Loucy (cell line): ENCODE measurements around the gene PYGB.

ENCODE experiments used
- H2AFZ ChIP-seq: fragments of 200-600 bp; sonication (generic); 2 replicates; pipeline ENCODE4 v1.6.0; 2016; ENCODE audit warnings: antibody characterized with exemption, mild to moderate bottlenecking, low read length, moderate library complexity
- H3F3A ChIP-seq: fragments of 200-600 bp; 2 replicates; pipeline ENCODE4 v1.6.0; 2016; ENCODE audit warnings: antibody characterized with exemption, low read depth, mild to moderate bottlenecking
- H3K27me3 ChIP-seq: fragments of 200-600 bp; sonication (generic); 2 replicates; pipeline ENCODE4 v1.6.1; 2014; ENCODE audit warnings: low read length, mild to moderate bottlenecking; ENCODE audit not compliant: insufficient read depth, poor library complexity, severe bottlenecking
- H3K36me3 ChIP-seq: fragments of 200-600 bp; sonication (generic); 2 replicates; pipeline ENCODE4 v1.6.1; 2016; ENCODE audit warnings: low read length; ENCODE audit not compliant: insufficient read depth
- H3K4me1 ChIP-seq: fragments of 200-600 bp; sonication (generic); 2 replicates; pipeline ENCODE4 v1.5.1; 2014; ENCODE audit warnings: low read length, mild to moderate bottlenecking; ENCODE audit not compliant: insufficient read depth, poor library complexity, severe bottlenecking
- H3K4me2 ChIP-seq: fragments of 200-600 bp; sonication (generic); 2 replicates; pipeline ENCODE4 v1.6.0; 2014; ENCODE audit warnings: antibody characterized with exemption, low read length, low read depth, mild to moderate bottlenecking; ENCODE audit not compliant: poor library complexity, severe bottlenecking
- H3K4me3 ChIP-seq: fragments of 200-600 bp; sonication (generic); 2 replicates; pipeline ENCODE4 v1.5.1; 2014; ENCODE audit warnings: low read length, mild to moderate bottlenecking, mixed read lengths; ENCODE audit not compliant: poor library complexity, severe bottlenecking
- H3K79me2 ChIP-seq: fragments of 200-600 bp; sonication (generic); 2 replicates; pipeline ENCODE4 v1.6.1; 2014; ENCODE audit warnings: low read length; ENCODE audit not compliant: insufficient read depth
- H3K9ac ChIP-seq: fragments of 200-600 bp; sonication (generic); 2 replicates; pipeline ENCODE4 v1.6.0; 2014; ENCODE audit warnings: mild to moderate bottlenecking, low read depth, low read length, moderate library complexity; ENCODE audit not compliant: poor library complexity, severe bottlenecking
- H3K9me2 ChIP-seq: fragments of 200-600 bp; sonication (generic); replicated peaks from 2 replicates; pipeline ENCODE4 v1.6.1; 2016; ENCODE audit warnings: low read depth, low read length, mixed read lengths
- H3K9me3 ChIP-seq: fragments of 200-600 bp; sonication (generic); 2 replicates; pipeline ENCODE4 v1.6.1; 2014; ENCODE audit warnings: mild to moderate bottlenecking, antibody characterized with exemption, low read length, low read depth; ENCODE audit not compliant: insufficient read depth
- H4K20me1 ChIP-seq: fragments of 200-600 bp; sonication (generic); 2 replicates; pipeline ENCODE4 v1.6.0; 2014; ENCODE audit warnings: antibody characterized with exemption, low read length, mild to moderate bottlenecking; ENCODE audit not compliant: insufficient read depth, poor library complexity, severe bottlenecking
- CTCF ChIP-seq: fragments of 200-600 bp; sonication (generic); conservative IDR thresholded peaks from 2 replicates; pipeline ENCODE4 v1.5.1; 2014; ENCODE audit warnings: mild to moderate bottlenecking, antibody characterized with exemption, low read length
- EZH2phosphoT487 ChIP-seq: fragments of 200-600 bp; IDR thresholded peaks from 2 replicates; pipeline ENCODE4 v1.6.1; 2018; ENCODE audit warnings: antibody characterized with exemption, mild to moderate bottlenecking, moderate library complexity, borderline replicate concordance

PYGB gene

GRCh38 chr20:25275813-25276532 lies 28.1 kb downstream of the PYGB start:
- no peaks in the 10 kb centered on the region for H3F3A ChIP-seq
- no peak overlapping the region for H2AFZ ChIP-seq
- H3K9ac ChIP-seq = no peak overlapping the region
- H3K79me2 ChIP-seq = no peaks in the 10 kb centered on the region
- no peaks in the 10 kb centered on the region for H3K9me2 ChIP-seq
- H3K9me3 ChIP-seq = no peaks in the 10 kb centered on the region
- no peaks in the 10 kb centered on the region for H4K20me1 ChIP-seq
- no peak for TF ChIP-seq EZH2phosphoT487
- TF ChIP-seq CTCF = no peak
- H3K4me3 ChIP-seq = no peak overlapping the region
- no peak overlapping the region for H3K4me2 ChIP-seq
- H3K27me3 ChIP-seq = no peaks in the 10 kb centered on the region
- H3K36me3 ChIP-seq = peaks cover 84% of the 10 kb centered on the region; the same call in 1 of the 2 replicates
- no peaks in the 10 kb centered on the region for H3K4me1 ChIP-seq

GRCh38 chr20:25276533-25277050 lies 28.7 kb downstream of the PYGB start:
- Histone ChIP-seq H2AFZ (no peak overlapping the region), H3F3A (no peaks in the 10 kb centered on the region), H3K4me3 (no peak overlapping the region), H3K36me3 (peaks cover 84% of the 10 kb centered on the region; the same call in 1 of the 2 replicates), H4K20me1 (no peaks in the 10 kb centered on the region), H3K4me1 (no peaks in the 10 kb centered on the region), H3K9me2 (no peaks in the 10 kb centered on the region), H3K9me3 (no peaks in the 10 kb centered on the region), H3K79me2 (no peaks in the 10 kb centered on the region), H3K9ac (no peak overlapping the region), H3K4me2 (no peak overlapping the region), H3K27me3 (no peaks in the 10 kb centered on the region)
- TF ChIP-seq CTCF (no peak), EZH2phosphoT487 (no peak)

GRCh38 chr20:25277051-25277801 lies 29.3 kb downstream of the PYGB start:
- TF ChIP-seq EZH2phosphoT487 (no peak), CTCF (no peak)
- H3K36me3 ChIP-seq = peaks cover 84% of the 10 kb centered on the region; the same call in 1 of the 2 replicates
- no peaks in the 10 kb centered on the region for H3K79me2 ChIP-seq
- no peak overlapping the region for H3K4me3 ChIP-seq
- H4K20me1 ChIP-seq = no peaks in the 10 kb centered on the region
- H2AFZ ChIP-seq = no peak overlapping the region
- H3K9ac ChIP-seq = no peak overlapping the region
- H3K9me3 ChIP-seq = no peaks in the 10 kb centered on the region
- H3F3A ChIP-seq = no peaks in the 10 kb centered on the region
- H3K9me2 ChIP-seq = no peaks in the 10 kb centered on the region
- no peak overlapping the region for H3K4me2 ChIP-seq
- no peaks in the 10 kb centered on the region for H3K27me3 ChIP-seq
- H3K4me1 ChIP-seq = no peaks in the 10 kb centered on the region
